Adrenal gland (tissue), 5 donors: ENCODE data around the gene MFAP5.

Source experiments
- POLR2A ChIP-seq, 2 donors: fragments of 450-650 bp; IDR thresholded peaks; one replicate each; pipeline ENCODE4 v1.6.1; 2017; ENCODE audit warnings: antibody characterized with exemption in 2 of 2, mild to moderate bottlenecking in 2 of 2, moderate library complexity in 1 of 2
- TF ChIP-seq, protein P1 (sequence below), 6 experiments: fragments of 450-650 bp in 4 of 6; fragments of 200-600 bp in 2 of 6; sonication (generic) in 1 of 6; IDR thresholded peaks; 1 replicate in 5 of 6; 2 replicates in 1 of 6; pipeline versions ENCODE4 v1.5.1 to v1.8.0; 2016 to 2021; ENCODE audit warnings: antibody characterized with exemption in 6 of 6, mild to moderate bottlenecking in 2 of 6, moderate library complexity in 1 of 6
- donor health status: DM: no; HTN: no; CAD: no.

DNA sequence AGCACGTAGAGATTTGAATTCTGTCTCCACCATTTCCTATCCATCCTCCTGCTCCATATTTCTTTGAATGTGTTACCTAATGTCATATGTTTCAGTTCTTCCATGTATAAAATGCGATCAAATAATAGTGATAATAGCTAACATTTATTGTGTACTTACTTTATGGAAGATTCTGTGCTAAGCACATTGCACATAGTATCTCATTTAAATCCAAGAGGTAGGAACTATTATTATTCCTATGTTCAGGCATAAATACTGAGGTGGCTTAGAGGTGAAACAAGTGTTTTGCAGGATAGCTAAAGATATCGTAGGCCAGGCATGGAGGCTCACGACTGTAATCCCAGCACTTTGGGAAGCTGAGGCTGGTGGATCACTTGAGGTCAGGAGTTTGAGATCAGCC lies 32.5 kb downstream of the MFAP5 start:
- TF ChIP-seq, protein P1, sequence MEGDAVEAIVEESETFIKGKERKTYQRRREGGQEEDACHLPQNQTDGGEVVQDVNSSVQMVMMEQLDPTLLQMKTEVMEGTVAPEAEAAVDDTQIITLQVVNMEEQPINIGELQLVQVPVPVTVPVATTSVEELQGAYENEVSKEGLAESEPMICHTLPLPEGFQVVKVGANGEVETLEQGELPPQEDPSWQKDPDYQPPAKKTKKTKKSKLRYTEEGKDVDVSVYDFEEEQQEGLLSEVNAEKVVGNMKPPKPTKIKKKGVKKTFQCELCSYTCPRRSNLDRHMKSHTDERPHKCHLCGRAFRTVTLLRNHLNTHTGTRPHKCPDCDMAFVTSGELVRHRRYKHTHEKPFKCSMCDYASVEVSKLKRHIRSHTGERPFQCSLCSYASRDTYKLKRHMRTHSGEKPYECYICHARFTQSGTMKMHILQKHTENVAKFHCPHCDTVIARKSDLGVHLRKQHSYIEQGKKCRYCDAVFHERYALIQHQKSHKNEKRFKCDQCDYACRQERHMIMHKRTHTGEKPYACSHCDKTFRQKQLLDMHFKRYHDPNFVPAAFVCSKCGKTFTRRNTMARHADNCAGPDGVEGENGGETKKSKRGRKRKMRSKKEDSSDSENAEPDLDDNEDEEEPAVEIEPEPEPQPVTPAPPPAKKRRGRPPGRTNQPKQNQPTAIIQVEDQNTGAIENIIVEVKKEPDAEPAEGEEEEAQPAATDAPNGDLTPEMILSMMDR (IDR thresholded peaks at IDR 0.05) = no peak
- TF ChIP-seq POLR2A (IDR thresholded peaks at IDR 0.05) = no peak
